Keratinocyte (primary cell): ENCODE measurements around the gene ERI3. TPM values are rescaled to one million over a fixed set of nuclear protein-coding genes. Genes with fewer than 3 reads are reported as not detected.

Experiments used
- DNase-seq: peaks from one replicate; pipeline ENCODE4 v3.0.0-alpha.2; 2011; ENCODE audit warnings: low read depth, missing footprints, low spot score
- FAIRE-seq: peaks from 2 replicates; lab custom pipeline; 2011; peaks lifted over from hg19 to GRCh38; lab: Jason Lieb, UNC
- H2AFZ ChIP-seq: 2 replicates; pipeline ENCODE4 v1.6.0; 2012; ENCODE audit warnings: low read length, control low read depth, inconsistent platforms; ENCODE audit not compliant: control insufficient read depth
- H3K27ac ChIP-seq: 2 replicates; pipeline ENCODE4 v1.5.1; 2011; ENCODE audit warnings: low read length; ENCODE audit not compliant: control insufficient read depth, insufficient read depth
- H3K27me3 ChIP-seq: 3 replicates; pipeline ENCODE4 v1.6.0; 2011; ENCODE audit warnings: low read length; ENCODE audit not compliant: control insufficient read depth, insufficient read depth; ENCODE audit errors: extremely low read depth
- H3K36me3 ChIP-seq, 2 experiments: 2 replicates in 1 of 2; 3 replicates in 1 of 2; pipeline ENCODE4 v1.5.1; 2011; ENCODE audit warnings: low read length in 2 of 2, mild to moderate bottlenecking in 1 of 2; ENCODE audit not compliant: control insufficient read depth in 2 of 2, insufficient read depth in 2 of 2; ENCODE audit errors: extremely low read depth in 1 of 2
- H3K4me1 ChIP-seq: 3 replicates; pipeline ENCODE4 v1.5.1; 2011; ENCODE audit warnings: low read length; ENCODE audit not compliant: control insufficient read depth, insufficient read depth; ENCODE audit errors: extremely low read depth
- H3K4me2 ChIP-seq: 3 replicates; pipeline ENCODE4 v1.6.0; 2011; ENCODE audit warnings: low read depth, low read length; ENCODE audit not compliant: control insufficient read depth, insufficient read depth; ENCODE audit errors: extremely low read depth
- H3K4me3 ChIP-seq, 3 experiments: fragments of 200-600 bp in 1 of 3; sonication (generic) in 1 of 3; 2 replicates in 2 of 3; 3 replicates in 1 of 3; pipeline ENCODE4 v1.5.1; 2011 to 2016; ENCODE audit warnings: low read length in 3 of 3, mild to moderate bottlenecking in 3 of 3, control low read depth in 2 of 3, inconsistent platforms in 1 of 3, low read depth in 1 of 3, mixed read lengths in 1 of 3, mixed run types in 1 of 3, moderate library complexity in 1 of 3; ENCODE audit not compliant: control insufficient read depth in 2 of 3, insufficient read depth in 2 of 3; ENCODE audit errors: extremely low read depth in 1 of 3
- H3K79me2 ChIP-seq: 2 replicates; pipeline ENCODE4 v1.6.0; 2012; ENCODE audit warnings: low read length; ENCODE audit not compliant: control insufficient read depth, insufficient read depth
- H3K9ac ChIP-seq: 3 replicates; pipeline ENCODE4 v1.6.0; 2011; ENCODE audit warnings: low read length; ENCODE audit not compliant: control insufficient read depth, insufficient read depth; ENCODE audit errors: extremely low read depth
- H3K9me1 ChIP-seq: 3 replicates; pipeline ENCODE4 v1.6.0; 2011; ENCODE audit warnings: low read length; ENCODE audit not compliant: control insufficient read depth, insufficient read depth; ENCODE audit errors: extremely low read depth
- H3K9me3 ChIP-seq: 2 replicates; pipeline ENCODE4 v1.5.1; 2012; ENCODE audit warnings: low read depth, low read length; ENCODE audit not compliant: control insufficient read depth
- H4K20me1 ChIP-seq: 3 replicates; pipeline ENCODE4 v1.6.0; 2011; ENCODE audit warnings: low read length; ENCODE audit not compliant: control insufficient read depth, insufficient read depth; ENCODE audit errors: extremely low read depth
- EZH2 ChIP-seq: IDR thresholded peaks from one replicate; pipeline ENCODE4 v1.6.1; 2012; ENCODE audit warnings: inconsistent platforms, mild to moderate bottlenecking, low read length, moderate library complexity
- dilution Hi-C: fragments of 300-500 bp; cut with MboI; formaldehyde crosslinking; loops from one replicate; pipeline ENCODE4 v1.7.0; 2020; ENCODE audit warnings: low sequenced_read_pairs; ENCODE audit not compliant: extremely low pct_ligation_motif_present
- polyA plus RNA-seq, 5 experiments: library from polyadenylated mRNA; depleted of rRNA in 3 of 5; stranded (reverse) in 3 of 5; stranded (forward) in 1 of 5; unstranded in 1 of 5; fragments of >200 nt; gene quantifications; 1 replicate in 1 of 5; 2 replicates in 3 of 5; 3 replicates in 1 of 5; pipeline versions ENCODE4 v1.2.1 to v1.2.3, GENCODE V29; 2011 to 2012; ENCODE audit warnings: missing spikeins in 2 of 5, low read depth in 1 of 5, low replicate concordance in 1 of 5
- TF ChIP-seq, protein P1 (sequence below), 3 experiments: IDR thresholded peaks in 1 of 3; conservative IDR thresholded peaks in 1 of 3; optimal IDR thresholded peaks in 1 of 3; 2 replicates in 2 of 3; 3 replicates in 1 of 3; pipeline versions ENCODE3 to v1.5.1; 2011; ENCODE audit warnings: low read length in 3 of 3, mild to moderate bottlenecking in 3 of 3, moderate library complexity in 2 of 3, control low read depth in 1 of 3, inconsistent platforms in 1 of 3; ENCODE audit not compliant: insufficient read depth in 2 of 3; ENCODE audit errors: extremely low read depth in 1 of 3

ERI3 gene
- polyA plus RNA-seq, 1 donor (not counting 4 experiments of a cell fraction or from before 2014, with no cell fraction given): 43.7 TPM

DNA sequence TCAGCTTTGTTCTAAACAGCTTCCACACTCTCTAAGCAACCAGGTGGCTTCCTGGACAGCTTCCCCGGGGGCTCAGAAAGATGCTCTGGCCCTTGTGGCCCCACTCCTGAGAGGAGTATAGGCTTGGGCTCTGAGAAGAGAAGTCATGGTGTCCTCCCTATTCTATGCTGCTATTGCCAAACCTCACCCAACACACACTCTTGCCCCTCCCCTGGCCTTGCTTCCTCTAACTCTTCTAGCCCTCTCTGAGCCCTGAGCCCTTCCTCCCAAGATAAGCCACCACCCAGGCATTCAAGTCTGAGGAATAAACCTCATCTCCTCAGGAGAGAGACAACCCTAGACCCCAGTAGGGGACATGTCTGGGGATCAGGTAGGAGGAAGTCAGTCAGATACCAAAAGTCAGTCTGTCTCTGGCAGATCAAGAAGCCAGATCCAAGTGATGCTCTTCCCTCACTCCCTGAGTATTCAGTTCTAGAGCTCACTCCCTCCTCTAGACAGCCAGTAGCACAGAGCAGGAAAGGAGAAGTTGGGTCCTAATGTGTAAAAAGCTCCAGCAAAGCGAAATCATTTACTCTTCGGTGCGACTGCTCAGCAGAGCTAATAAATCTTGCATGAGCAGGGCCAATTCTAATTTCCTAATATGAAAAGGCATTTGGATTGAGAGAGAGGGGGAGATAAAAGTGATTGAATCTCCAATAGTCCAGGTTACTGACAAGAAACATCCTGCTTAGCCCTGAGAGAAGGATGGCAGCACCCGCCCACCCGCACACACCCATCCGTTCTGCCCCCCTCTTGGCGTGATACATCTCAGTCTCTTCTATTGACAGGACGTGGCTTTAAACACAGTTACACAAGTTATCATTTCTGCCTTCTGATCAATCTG, 91.2 kb downstream of the ERI3 start:
- Histone ChIP-seq H3K27me3 (no peaks in the 10 kb centered on the region), H3K9ac (no peak overlapping the region), H3K79me2 (no peaks in the 10 kb centered on the region), H3K36me3 (no peaks in the 10 kb centered on the region), H3K9me3 (no peaks in the 10 kb centered on the region), H2AFZ (no peak overlapping the region), H3K9me1 (no peaks in the 10 kb centered on the region), H4K20me1 (no peaks in the 10 kb centered on the region), H3K4me3 (no peak overlapping the region), H3K4me2 (no peak overlapping the region), H3K27ac (no peak overlapping the region), H3K4me1 (peaks cover 17% of the 10 kb centered on the region)
- dilution Hi-C loops: no loop called here
- FAIRE-seq: no peak
- no peak for DNase-seq
- TF ChIP-seq EZH2: no peak
- TF ChIP-seq, protein P1, sequence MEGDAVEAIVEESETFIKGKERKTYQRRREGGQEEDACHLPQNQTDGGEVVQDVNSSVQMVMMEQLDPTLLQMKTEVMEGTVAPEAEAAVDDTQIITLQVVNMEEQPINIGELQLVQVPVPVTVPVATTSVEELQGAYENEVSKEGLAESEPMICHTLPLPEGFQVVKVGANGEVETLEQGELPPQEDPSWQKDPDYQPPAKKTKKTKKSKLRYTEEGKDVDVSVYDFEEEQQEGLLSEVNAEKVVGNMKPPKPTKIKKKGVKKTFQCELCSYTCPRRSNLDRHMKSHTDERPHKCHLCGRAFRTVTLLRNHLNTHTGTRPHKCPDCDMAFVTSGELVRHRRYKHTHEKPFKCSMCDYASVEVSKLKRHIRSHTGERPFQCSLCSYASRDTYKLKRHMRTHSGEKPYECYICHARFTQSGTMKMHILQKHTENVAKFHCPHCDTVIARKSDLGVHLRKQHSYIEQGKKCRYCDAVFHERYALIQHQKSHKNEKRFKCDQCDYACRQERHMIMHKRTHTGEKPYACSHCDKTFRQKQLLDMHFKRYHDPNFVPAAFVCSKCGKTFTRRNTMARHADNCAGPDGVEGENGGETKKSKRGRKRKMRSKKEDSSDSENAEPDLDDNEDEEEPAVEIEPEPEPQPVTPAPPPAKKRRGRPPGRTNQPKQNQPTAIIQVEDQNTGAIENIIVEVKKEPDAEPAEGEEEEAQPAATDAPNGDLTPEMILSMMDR (optimal IDR thresholded peaks at IDR 0.05 in 1 of 3, IDR thresholded peaks at IDR 0.05 in 1 of 3, conservative IDR thresholded peaks at IDR 0.05 in 1 of 3; ENCODE audit: extremely low read depth in 1 of 3, insufficient read depth in 2 of 3, low read length in 3 of 3): no peak

DNA sequence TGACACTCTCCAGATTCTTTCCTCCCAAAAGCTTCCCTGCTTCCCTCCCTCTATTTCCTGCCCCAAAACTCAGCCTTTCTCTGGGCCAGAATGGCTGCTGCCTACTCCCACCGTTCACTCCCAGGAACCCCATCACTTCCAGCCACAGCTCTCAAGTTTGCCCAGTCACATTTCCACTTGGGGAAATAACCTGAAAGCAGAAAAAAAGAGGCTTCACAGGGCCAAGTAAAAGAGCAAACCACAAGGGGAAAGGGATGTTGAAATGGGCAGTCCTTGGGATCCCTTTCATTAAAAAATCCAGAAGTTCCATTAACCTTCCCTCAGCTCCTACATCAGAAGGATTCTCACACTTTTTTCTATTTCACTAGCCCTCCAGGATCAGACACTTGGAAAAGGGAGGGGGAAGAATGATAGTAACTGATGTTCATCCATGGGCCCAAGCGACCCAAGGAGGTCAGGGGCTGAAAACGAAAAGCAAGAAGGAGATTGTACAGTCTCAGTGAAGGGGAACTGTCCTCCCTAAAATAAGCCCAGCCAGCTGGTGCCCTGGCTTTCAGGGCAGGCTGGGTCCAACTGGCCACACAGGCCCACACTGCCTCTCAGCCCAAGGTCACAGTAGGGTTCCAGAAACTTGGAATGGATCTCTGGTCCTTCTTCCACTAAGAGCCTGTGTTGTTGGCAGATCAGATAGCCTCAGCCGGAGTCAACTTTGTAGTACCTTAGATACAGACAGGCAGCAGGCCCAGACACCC, 92.1 kb downstream of the ERI3 start:
- H3K9me1 ChIP-seq: no peaks in the 10 kb centered on the region
- no peaks in the 10 kb centered on the region for H3K79me2 ChIP-seq
- no peaks in the 10 kb centered on the region for H3K27me3 ChIP-seq
- no peak overlapping the region for H2AFZ ChIP-seq
- TF ChIP-seq EZH2: no peak
- TF ChIP-seq, protein P1 (optimal IDR thresholded peaks at IDR 0.05 in 1 of 3, IDR thresholded peaks at IDR 0.05 in 1 of 3, conservative IDR thresholded peaks at IDR 0.05 in 1 of 3; ENCODE audit: extremely low read depth in 1 of 3, insufficient read depth in 2 of 3, low read length in 3 of 3): no peak
- dilution Hi-C loops: no loop called here
- H3K27ac ChIP-seq: no peak overlapping the region
- no peak overlapping the region for H3K4me3 ChIP-seq
- no peak for DNase-seq
- H3K4me1 ChIP-seq: peaks cover 17% of the 10 kb centered on the region
- H3K9ac ChIP-seq: no peak overlapping the region
- no peaks in the 10 kb centered on the region for H4K20me1 ChIP-seq
- H3K9me3 ChIP-seq: no peaks in the 10 kb centered on the region
- no peaks in the 10 kb centered on the region for H3K36me3 ChIP-seq
- H3K4me2 ChIP-seq: no peak overlapping the region
- no peak for FAIRE-seq
